GM21825 (cell line): ENCODE data around the gene BAG3.
A peak's percentile ranks its signal among the peaks of the same experiment; 100 is the strongest.

Source experiments
- ATAC-seq: cut with Tn5 transposase; IDR thresholded peaks from one replicate; pipeline ENCODE4 v1.9.1; 2021; ENCODE audit warnings: mild to moderate bottlenecking, moderate library complexity; ENCODE audit not compliant: unreplicated experiment

BAG3 gene

DNA sequence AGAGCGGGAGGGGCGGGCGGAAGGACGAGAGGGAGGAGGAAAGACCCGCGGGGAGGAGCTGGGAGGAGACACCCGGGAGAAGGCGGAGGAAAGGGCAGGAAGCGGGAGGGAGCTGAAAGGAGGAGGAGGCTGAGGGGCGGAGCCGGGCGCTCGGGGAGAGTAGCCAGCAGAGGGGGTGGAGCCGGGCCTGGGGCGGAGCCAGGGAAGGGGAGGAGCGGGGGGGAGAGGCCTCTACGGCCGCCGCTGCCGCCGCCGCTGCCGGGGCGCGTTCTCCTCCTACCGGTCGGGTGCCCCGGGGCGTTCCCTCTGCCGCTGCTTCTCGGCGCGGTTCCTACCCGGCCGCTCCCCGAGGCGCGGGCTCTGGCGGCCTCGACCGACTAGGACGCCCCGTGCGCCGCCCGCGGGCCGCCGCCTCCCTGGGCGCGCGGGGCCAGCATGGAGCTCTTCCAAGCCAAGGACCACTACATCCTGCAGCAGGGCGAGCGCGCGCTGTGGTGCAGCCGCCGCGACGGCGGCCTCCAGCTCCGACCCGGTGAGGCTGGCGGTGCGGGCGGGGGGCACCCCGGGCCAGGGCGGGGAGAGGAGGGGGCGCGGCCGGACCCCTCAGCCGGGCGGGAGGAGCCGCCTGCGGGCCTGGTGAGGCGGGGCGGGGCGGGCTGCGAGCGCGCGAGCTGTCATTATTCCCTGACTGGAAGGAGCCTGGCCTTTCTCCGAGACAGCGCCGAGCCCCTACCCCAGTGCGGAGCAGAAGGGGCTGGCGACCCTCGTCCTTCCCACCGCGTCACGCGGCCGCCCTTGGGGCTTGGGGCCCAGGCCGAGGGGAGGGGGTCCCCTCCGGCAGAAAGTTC is 74.9 kb downstream of the BAG3 start, which contains the start of gene INPP5F:
INPP5F (plus strand) TSS at position 223 of the 848 bp plus-strand sequence; CDS start at position 436, 213 bp downstream.
- ATAC-seq = peak; percentile 92

DNA sequence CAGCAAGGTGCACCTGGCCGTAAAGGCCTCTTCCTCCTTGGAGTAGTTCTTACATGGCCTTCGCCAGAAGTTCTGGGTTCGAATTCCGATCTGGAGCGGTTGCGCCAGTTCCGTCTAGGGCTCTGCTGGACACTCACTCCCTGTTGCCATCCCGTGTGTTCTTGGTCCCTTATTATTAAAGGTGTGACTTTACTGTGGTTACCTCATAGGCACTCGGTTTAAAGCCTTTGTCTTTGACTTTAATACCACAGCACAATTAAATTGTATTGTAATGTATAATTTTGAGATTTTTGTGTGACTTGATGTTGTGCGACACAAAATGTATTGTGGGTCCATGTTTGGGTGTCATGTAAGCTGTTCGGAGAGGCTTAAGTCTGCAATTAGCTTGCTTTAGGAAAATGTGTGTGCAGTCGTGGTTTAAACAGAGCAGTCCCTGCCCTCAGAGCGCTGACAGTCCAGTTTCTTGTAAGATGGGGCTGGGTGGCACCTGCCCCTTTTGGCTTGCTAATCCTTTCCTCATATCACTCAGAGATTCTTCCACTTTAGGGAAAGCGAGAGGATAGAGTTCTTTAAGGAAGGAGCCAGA is 75.6 kb downstream of the BAG3 start:
- ATAC-seq = no peak
